HFFc6 (cell line): ENCODE measurements around the gene FAF1. TPM values are rescaled to one million over a fixed set of nuclear protein-coding genes. Genes with fewer than 3 reads are reported as not detected.
"Not testable (repeated sequence)": the region's sequence is repeated elsewhere in the genome, so short reads cannot be mapped to it uniquely, and the experiment has no call there.

ENCODE experiments used
- DNase-seq: peaks from one replicate; pipeline ENCODE4 v3.0.0-alpha.2; 2018
- H3K27ac Mint-ChIP-seq: 2 replicates; pipeline ENCODE4 v1.8.0; 2020; ENCODE audit warnings: mild to moderate bottlenecking, mixed read lengths
- H3K27me3 Mint-ChIP-seq: 2 replicates; pipeline ENCODE4 v1.8.0; 2021; ENCODE audit warnings: mild to moderate bottlenecking, moderate library complexity, mixed read lengths; ENCODE audit not compliant: insufficient read depth
- H3K36me3 Mint-ChIP-seq: 2 replicates; pipeline ENCODE4 v1.8.0; 2021; ENCODE audit warnings: low read depth, mixed read lengths
- H3K4me1 Mint-ChIP-seq: 2 replicates; pipeline ENCODE4 v1.8.0; 2020; ENCODE audit warnings: low read depth, mixed read lengths
- H3K4me3 Mint-ChIP-seq: 2 replicates; pipeline ENCODE4 v1.8.0; 2020; ENCODE audit warnings: mild to moderate bottlenecking, moderate library complexity, mixed read lengths
- H3K9me3 Mint-ChIP-seq: 2 replicates; pipeline ENCODE4 v1.8.0; 2020; ENCODE audit warnings: mild to moderate bottlenecking, mixed read lengths
- CTCF ChIP-seq: fragments of 200-600 bp; sonication (generic); IDR thresholded peaks from 2 replicates; pipeline ENCODE4 v1.5.0; 2021; ENCODE audit warnings: antibody characterized with exemption, mild to moderate bottlenecking
- total RNA-seq, 6 experiments: library from RNA; stranded (reverse); fragmentation: NEBNext Ultra II Directional; extraction: Animal tissue kit (Norgen Biotek cat#: 25700); gene quantifications; 2 replicates in 1 of 6; 3 replicates in 5 of 6; pipeline ENCODE4 v1.2.3, GENCODE V29; 2021

Gene FAF1
- total RNA-seq, 6 experiments from 2014 or later: 60.1 to 79.1 (median 67.8) TPM

DNA sequence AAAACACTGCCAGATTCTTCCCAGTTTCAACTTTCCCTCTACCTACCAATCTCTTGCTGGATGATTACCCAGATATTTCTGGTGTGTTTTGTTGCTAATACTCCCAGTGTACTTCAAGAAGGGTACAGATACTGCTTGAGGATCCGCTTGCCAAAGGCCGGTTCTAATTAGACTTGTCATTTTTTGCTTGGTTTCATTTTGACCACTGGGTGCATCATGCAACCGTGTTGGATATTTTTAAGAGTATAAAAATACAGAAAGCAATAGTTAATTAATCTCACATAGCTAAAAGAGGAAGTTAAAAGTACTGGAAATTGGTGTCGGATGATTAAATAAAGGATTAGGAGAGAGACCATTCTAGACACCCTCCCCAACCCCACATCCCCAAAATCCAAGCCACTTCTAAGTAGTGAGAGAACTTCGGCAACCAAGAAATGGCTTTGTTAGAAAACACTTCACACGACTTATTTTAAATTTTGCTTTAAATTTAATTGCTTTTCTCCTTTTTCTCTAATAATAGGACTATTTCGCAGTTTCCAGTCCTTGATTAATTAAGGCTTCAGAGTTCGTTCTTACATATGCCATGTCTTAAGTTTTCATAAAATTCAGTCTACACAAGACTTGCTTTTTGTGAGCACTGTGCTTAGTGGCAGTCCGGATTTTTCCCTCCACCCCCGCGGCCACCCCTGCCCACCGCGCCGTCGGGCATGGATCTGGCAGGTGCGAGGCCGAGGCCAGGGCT is 7.5 kb upstream of the FAF1 start:
- Mint-ChIP-seq H3K27ac (peak overlapping the region; percentile 94), H3K4me1 (peaks cover 28% of the 10 kb centered on the region), H3K9me3 (no peaks in the 10 kb centered on the region), H3K36me3 (peaks cover 7% of the 10 kb centered on the region; the same call in 1 of the 2 replicates), H3K27me3 (peaks cover 5% of the 10 kb centered on the region), H3K4me3 (peak overlapping the region; percentile 94)
- TF ChIP-seq CTCF: peak; percentile 55
- DNase-seq: peak; percentile 37

DNA sequence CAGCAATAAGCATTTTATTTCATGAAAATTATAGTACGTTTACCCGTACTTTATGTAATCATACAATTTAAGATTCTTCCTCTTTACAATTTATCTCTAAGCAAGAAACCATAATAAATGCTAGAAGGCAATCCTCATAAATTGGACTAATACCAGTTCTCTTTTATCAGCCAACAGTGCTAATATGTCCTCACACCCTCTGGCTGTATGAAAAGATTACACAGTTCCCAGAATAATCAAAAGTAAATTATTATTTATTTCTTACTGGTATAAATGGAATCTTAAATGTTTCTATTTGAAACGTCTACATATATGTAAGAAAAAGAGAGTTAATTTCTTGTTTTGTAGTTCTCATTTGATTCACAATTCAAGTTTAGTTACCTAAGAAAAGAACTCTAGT is 6.9 kb upstream of the FAF1 start:
- Mint-ChIP-seq H3K4me3 (peak overlapping the region; percentile 94), H3K27ac (peak overlapping the region; percentile 94), H3K27me3 (peaks cover 5% of the 10 kb centered on the region), H3K36me3 (peaks cover 7% of the 10 kb centered on the region; the same call in 1 of the 2 replicates), H3K4me1 (peaks cover 25% of the 10 kb centered on the region), H3K9me3 (no peaks in the 10 kb centered on the region)
- no peak for TF ChIP-seq CTCF
- no peak for DNase-seq

DNA sequence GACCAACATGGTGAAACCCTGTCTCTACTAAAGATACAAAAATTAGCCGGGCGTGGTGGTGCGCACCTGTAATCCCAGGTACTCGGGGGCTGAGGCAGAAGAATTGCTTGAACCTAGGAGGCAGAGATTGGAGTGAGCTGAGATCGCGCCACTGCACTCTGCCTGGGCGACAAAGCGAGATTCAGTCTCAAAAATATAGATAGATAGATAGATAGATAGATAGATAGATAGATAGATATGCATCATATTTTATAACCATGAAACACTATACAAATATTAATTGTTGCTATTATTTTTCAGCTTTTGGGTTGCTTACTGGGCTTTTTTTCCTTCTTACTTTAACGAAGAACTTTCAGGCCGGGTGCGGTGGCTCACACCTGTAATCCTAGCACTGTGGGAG is 4.8 kb upstream of the FAF1 start:
- H3K27ac Mint-ChIP-seq: no peak overlapping the region
- H3K4me1 Mint-ChIP-seq: peaks cover 29% of the 10 kb centered on the region
- H3K9me3 Mint-ChIP-seq: no peaks in the 10 kb centered on the region
- peaks cover 1% of the 10 kb centered on the region for H3K27me3 Mint-ChIP-seq
- no peaks in the 10 kb centered on the region for H3K36me3 Mint-ChIP-seq
- no peak overlapping the region for H3K4me3 Mint-ChIP-seq
- DNase-seq: no peak
- no peak for TF ChIP-seq CTCF

DNA sequence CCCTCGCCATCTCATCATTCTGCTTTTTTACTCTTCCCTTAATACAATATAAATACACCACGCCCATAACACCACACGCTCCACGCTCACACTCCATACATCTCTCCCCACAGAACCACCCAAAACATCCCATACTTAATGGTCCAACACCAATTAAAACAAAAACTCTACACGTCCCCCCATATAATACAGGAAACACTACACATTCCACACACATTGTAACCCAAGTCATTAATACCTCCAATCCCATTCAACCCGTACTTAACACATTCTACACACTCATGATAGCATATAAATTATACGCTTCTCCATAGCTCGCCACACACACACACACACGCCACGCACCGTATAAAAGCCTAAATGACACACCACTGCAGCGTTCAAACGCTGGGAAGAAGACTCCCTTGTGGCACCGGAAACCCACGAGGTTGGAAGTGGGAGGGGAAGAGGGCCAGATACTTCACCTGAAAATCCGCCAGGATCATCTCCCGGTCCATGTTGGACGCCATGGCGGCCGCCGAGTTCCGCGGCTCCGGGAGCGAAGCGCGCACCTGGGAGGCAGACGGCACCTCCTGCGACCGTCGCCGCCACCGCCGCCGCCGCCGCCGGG is 659 bp downstream of the FAF1 start:
- Mint-ChIP-seq H3K27ac (peak overlapping the region; percentile 73), H3K27me3 (no peaks in the 10 kb centered on the region)

DNA sequence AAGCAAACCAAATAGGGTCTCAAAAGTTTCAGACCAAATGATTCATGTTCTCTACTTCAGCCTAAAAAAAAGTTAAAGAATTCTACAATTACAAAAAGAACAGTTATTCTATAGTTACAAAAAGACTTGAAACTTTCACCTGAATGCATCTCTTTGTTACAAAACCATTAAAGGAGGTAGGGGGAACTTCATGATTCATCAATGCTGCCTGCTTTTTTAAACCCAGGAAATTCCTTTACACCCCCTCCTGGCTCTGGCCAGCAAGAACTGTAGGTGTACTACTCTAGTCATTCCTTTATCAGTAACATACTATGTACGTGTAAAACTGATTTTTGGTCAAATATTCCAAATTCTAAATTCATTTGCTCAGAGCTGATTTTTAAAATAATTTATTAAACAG is 5.0 kb downstream of the FAF1 start:
- no peak for TF ChIP-seq CTCF
- Mint-ChIP-seq H3K9me3 (no peaks in the 10 kb centered on the region), H3K4me3 (no peak overlapping the region), H3K27ac (no peak overlapping the region), H3K4me1 (peaks cover 14% of the 10 kb centered on the region), H3K36me3 (peaks cover 6% of the 10 kb centered on the region; the same call in 1 of the 2 replicates), H3K27me3 (no peaks in the 10 kb centered on the region)
- no peak for DNase-seq

More for the DNA sequence above, 659 bp downstream of the FAF1 start:
- peak; percentile 46 for DNase-seq
- H3K4me3 Mint-ChIP-seq: peak overlapping the region; percentile 93
- no peak for TF ChIP-seq CTCF
- H3K9me3 Mint-ChIP-seq: no peaks in the 10 kb centered on the region
- peaks cover 30% of the 10 kb centered on the region for H3K4me1 Mint-ChIP-seq
- H3K36me3 Mint-ChIP-seq: no peaks in the 10 kb centered on the region

GRCh38 chr1:50952566-50952965 is 7.5 kb downstream of the FAF1 start:
- not testable (repeated sequence) for H3K36me3 Mint-ChIP-seq, H3K9me3 Mint-ChIP-seq, DNase-seq, H3K4me1 Mint-ChIP-seq, H3K27me3 Mint-ChIP-seq, H3K27ac Mint-ChIP-seq, H3K4me3 Mint-ChIP-seq
